Testis (tissue), 2 donors: ENCODE measurements around the gene SLC39A13.

Source experiments
- POLR2A ChIP-seq: fragments of 450-650 bp; IDR thresholded peaks from one replicate; pipeline ENCODE4 v1.6.1; 2017; ENCODE audit warnings: antibody characterized with exemption, mild to moderate bottlenecking, moderate library complexity
- TF ChIP-seq, protein P1 (sequence below), 3 experiments: fragments of 450-650 bp in 2 of 3; fragments of 200-600 bp in 1 of 3; sonication (generic) in 1 of 3; IDR thresholded peaks; one replicate each; pipeline ENCODE4 v1.5.1; 2016 to 2019; ENCODE audit warnings: antibody characterized with exemption in 3 of 3, mild to moderate bottlenecking in 2 of 3, moderate library complexity in 1 of 3

DNA sequence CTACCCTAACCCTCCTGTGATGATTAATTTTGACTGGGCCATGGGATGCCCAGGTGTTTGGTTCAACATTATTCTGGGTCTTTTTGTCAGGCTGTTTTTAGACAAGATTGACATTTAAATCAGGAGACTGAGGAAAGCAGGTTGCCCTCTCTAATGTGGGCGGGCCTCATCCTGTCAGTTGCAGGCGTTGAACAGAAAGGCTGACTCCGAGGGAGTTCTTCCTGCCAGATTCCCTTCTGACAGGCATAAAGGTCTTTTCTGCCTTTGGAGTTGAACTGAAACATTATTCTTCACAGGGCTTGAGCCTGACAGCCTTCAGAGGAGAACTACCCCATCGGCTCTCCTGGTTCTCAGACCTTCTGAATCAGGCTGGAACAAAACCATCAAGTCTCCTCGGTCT lies 22.1 kb downstream of the SLC39A13 start:
- TF ChIP-seq, protein P1, sequence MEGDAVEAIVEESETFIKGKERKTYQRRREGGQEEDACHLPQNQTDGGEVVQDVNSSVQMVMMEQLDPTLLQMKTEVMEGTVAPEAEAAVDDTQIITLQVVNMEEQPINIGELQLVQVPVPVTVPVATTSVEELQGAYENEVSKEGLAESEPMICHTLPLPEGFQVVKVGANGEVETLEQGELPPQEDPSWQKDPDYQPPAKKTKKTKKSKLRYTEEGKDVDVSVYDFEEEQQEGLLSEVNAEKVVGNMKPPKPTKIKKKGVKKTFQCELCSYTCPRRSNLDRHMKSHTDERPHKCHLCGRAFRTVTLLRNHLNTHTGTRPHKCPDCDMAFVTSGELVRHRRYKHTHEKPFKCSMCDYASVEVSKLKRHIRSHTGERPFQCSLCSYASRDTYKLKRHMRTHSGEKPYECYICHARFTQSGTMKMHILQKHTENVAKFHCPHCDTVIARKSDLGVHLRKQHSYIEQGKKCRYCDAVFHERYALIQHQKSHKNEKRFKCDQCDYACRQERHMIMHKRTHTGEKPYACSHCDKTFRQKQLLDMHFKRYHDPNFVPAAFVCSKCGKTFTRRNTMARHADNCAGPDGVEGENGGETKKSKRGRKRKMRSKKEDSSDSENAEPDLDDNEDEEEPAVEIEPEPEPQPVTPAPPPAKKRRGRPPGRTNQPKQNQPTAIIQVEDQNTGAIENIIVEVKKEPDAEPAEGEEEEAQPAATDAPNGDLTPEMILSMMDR (IDR thresholded peaks at IDR 0.05), result no peak
- no peak for TF ChIP-seq POLR2A
